HepG2 (cell line): ENCODE results near the gene CEACAM4. TPM values are rescaled to one million over a fixed set of nuclear protein-coding genes. Genes with fewer than 3 reads are reported as not detected.

Experiments
- ATAC-seq: fragments of 200-7000 bp; cut with Tn5 transposase; 3 replicates; pipeline ENCODE4 v1.9.1; 2020; ENCODE audit warnings: mild to moderate bottlenecking, moderate library complexity
- BruUV-seq: library from RNA; stranded (reverse); fragments of 400-500 nt; replicated peaks from 2 replicates; lab custom pipeline; 2021; lab: Mats Ljungman, UMichigan
- CTCF ChIA-PET: fragments of 300-600 bp; formaldehyde crosslinking; extraction: SDS; loops from one replicate; lab custom pipeline; 2021; ENCODE audit warnings: low total read pairs, inconsistent platforms, low intra/inter-chr PET ratio; lab: Yijun Ruan, JAX
- POLR2A ChIA-PET: fragments of 350-600 bp; sonication (Branson Sonifier 250); formaldehyde crosslinking; loops from one replicate; lab custom pipeline; 2020; ENCODE audit warnings: antibody characterized with exemption, inconsistent platforms; lab: Yijun Ruan, JAX
- DNase-seq: peaks from one replicate; pipeline ENCODE4 v3.0.0-alpha.2; 2015; ENCODE audit warnings: low spot score
- FAIRE-seq: peaks from 3 replicates; lab custom pipeline; 2011; peaks lifted over from hg19 to GRCh38; lab: Jason Lieb, UNC
- H2AFZ ChIP-seq: one replicate; pipeline ENCODE4 v1.6.1; 2011; ENCODE audit warnings: low read length, inconsistent platforms
- H3K27ac ChIP-seq: fragments of 300-600 bp; 3 replicates; pipeline ENCODE4 v1.8.0; 2011; ENCODE audit warnings: mixed run types, mild to moderate bottlenecking, mixed read lengths, low read length, inconsistent platforms; ENCODE audit not compliant: insufficient read depth; ENCODE audit errors: extremely low read length
- H3K27me3 ChIP-seq, 2 experiments: fragments of 200-600 bp in 1 of 2; 2 replicates in 1 of 2; 3 replicates in 1 of 2; pipeline versions ENCODE4 v1.6.0 to v1.8.0; 2011; ENCODE audit warnings: low read length in 2 of 2, mild to moderate bottlenecking in 2 of 2, moderate library complexity in 2 of 2, inconsistent platforms in 1 of 2; ENCODE audit not compliant: insufficient read depth in 2 of 2, control insufficient read depth in 1 of 2
- H3K36me3 ChIP-seq, 2 experiments: fragments of 200-600 bp in 1 of 2; replicated peaks in 1 of 2; 2 replicates in 1 of 2; 3 replicates in 1 of 2; pipeline versions ENCODE4 v1.5.1 to v1.8.0; 2011; ENCODE audit warnings: low read length in 2 of 2, inconsistent platforms in 1 of 2; ENCODE audit not compliant: insufficient read depth in 2 of 2, control insufficient read depth in 1 of 2
- H3K4me1 ChIP-seq: 2 replicates; pipeline ENCODE4 v1.5.1; 2012; ENCODE audit warnings: low read length, inconsistent platforms; ENCODE audit not compliant: insufficient read depth
- H3K4me2 ChIP-seq: 2 replicates; pipeline ENCODE4 v1.6.0; 2011; ENCODE audit warnings: low read depth, low read length, inconsistent platforms
- H3K4me3 ChIP-seq, 3 experiments: fragments of 200-600 bp in 1 of 3; sonication (generic), shearing (Covaris generic) in 1 of 3; replicated peaks in 1 of 3; 2 replicates each; pipeline ENCODE4 v1.5.1; 2011 to 2016; ENCODE audit warnings: low read length in 3 of 3, inconsistent platforms in 2 of 3, low read depth in 2 of 3, mild to moderate bottlenecking in 2 of 3, control low read depth in 1 of 3, mixed read lengths in 1 of 3; ENCODE audit not compliant: insufficient read depth in 1 of 3
- H3K79me2 ChIP-seq: one replicate; pipeline ENCODE4 v1.6.1; 2011; ENCODE audit warnings: low read length, inconsistent platforms; ENCODE audit not compliant: insufficient read depth
- H3K9ac ChIP-seq: 2 replicates; pipeline ENCODE4 v1.6.0; 2011; ENCODE audit warnings: mild to moderate bottlenecking, low read depth, low read length, inconsistent platforms; ENCODE audit not compliant: insufficient read depth
- H3K9me3 ChIP-seq: 2 replicates; pipeline ENCODE4 v1.5.1; 2012; ENCODE audit warnings: mild to moderate bottlenecking, low read length
- H4K20me1 ChIP-seq: 2 replicates; pipeline ENCODE4 v1.6.0; 2011; ENCODE audit warnings: inconsistent platforms, mild to moderate bottlenecking, low read length, moderate library complexity; ENCODE audit not compliant: insufficient read depth
- GATAD1 ChIP-seq: IDR thresholded peaks from 2 replicates; pipeline ENCODE4 v1.6.1; 2016; ENCODE audit warnings: missing genetic modification reagents, missing compliant biosample characterization
- HMG20B ChIP-seq: conservative IDR thresholded peaks from 2 replicates; pipeline ENCODE4 v1.6.1; 2016; ENCODE audit warnings: missing genetic modification reagents, missing compliant biosample characterization
- ISL2 ChIP-seq: sonication (generic); formaldehyde crosslinking; IDR thresholded peaks from 2 replicates; pipeline ENCODE4 v1.5.0; 2020; ENCODE audit warnings: missing genetic modification reagents
- KLF11 ChIP-seq: IDR thresholded peaks from 2 replicates; pipeline ENCODE4 v1.6.1; 2016; ENCODE audit warnings: missing compliant biosample characterization
- MED1 ChIP-seq: sonication (generic); formaldehyde crosslinking; IDR thresholded peaks from 2 replicates; pipeline ENCODE4 v1.4.0; 2020; ENCODE audit warnings: missing genetic modification reagents
- NFKBIZ ChIP-seq: IDR thresholded peaks from 2 replicates; pipeline ENCODE4 v1.6.1; 2018; ENCODE audit warnings: missing genetic modification reagents, missing compliant biosample characterization
- SOX13 ChIP-seq, 3 experiments: fragments of 450-650 bp in 1 of 3; sonication (generic) in 1 of 3; formaldehyde crosslinking in 1 of 3; IDR thresholded peaks in 2 of 3; conservative IDR thresholded peaks in 1 of 3; 2 replicates each; pipeline versions ENCODE4 v1.5.0 to v1.6.1; 2016 to 2020; ENCODE audit warnings: antibody characterized with exemption in 1 of 3, mild to moderate bottlenecking in 1 of 3, missing compliant biosample characterization in 1 of 3, missing genetic modification reagents in 1 of 3, moderate library complexity in 1 of 3
- TBX3 ChIP-seq: fragments of 450-650 bp; IDR thresholded peaks from 2 replicates; pipeline ENCODE4 v1.6.1; 2017; ENCODE audit warnings: antibody characterized with exemption, mild to moderate bottlenecking, inconsistent platforms, borderline replicate concordance
- XRCC5 ChIP-seq: fragments of 200-400 bp; formaldehyde crosslinking; optimal IDR thresholded peaks from 2 replicates; pipeline ENCODE3; 2017; ENCODE audit warnings: mild to moderate bottlenecking, low read length
- ZNF12 ChIP-seq: sonication (generic); formaldehyde crosslinking; IDR thresholded peaks from 2 replicates; pipeline ENCODE4 v1.5.0; 2020; ENCODE audit warnings: missing genetic modification reagents
- ZNF335 ChIP-seq: sonication (generic); formaldehyde crosslinking; IDR thresholded peaks from 2 replicates; pipeline ENCODE4 v1.4.0; 2020; ENCODE audit warnings: missing genetic modification reagents
- ZNF547 ChIP-seq: sonication (generic); formaldehyde crosslinking; IDR thresholded peaks from 2 replicates; pipeline ENCODE4 v1.5.1; 2020; ENCODE audit warnings: mild to moderate bottlenecking, missing genetic modification reagents
- WGBS: methylation state at CpG from one replicate; pipeline ENCODE4 v1.1.6; 2017; ENCODE audit warnings: low lambda C conversion rate; 5-methylcytosine and 5-hydroxymethylcytosine counted together
- in situ Hi-C: cut with HindIII; loops from 2 replicates; pipeline ENCODE4 v1.10.0; 2017; ENCODE audit warnings: low pct_unique_long_range_greater_than_20kb; ENCODE audit not compliant: extremely low pct_ligation_motif_present
- intact Hi-C: fragments of 100-400 bp; cut with micrococcal nuclease; formaldehyde crosslinking; loops from one replicate; pipeline ENCODE4 v1.10.0; 2022; ENCODE audit not compliant: unreplicated experiment
- polyA plus RNA-seq, 8 experiments: library from polyadenylated mRNA; depleted of rRNA in 3 of 8; stranded (reverse) in 7 of 8; unstranded in 1 of 8; fragments of >200 nt; fragmentation: Illumina TruSeq in 4 of 8; extraction: Trizol in 4 of 8; gene quantifications; 2 replicates each; pipeline versions ENCODE4 v1.2.1 to v1.2.3, GENCODE V29; 2011 to 2016; ENCODE audit warnings: low read depth in 4 of 8, missing spikeins in 1 of 8, mixed read lengths in 1 of 8; ENCODE audit not compliant: insufficient read depth in 1 of 8
- total RNA-seq, 5 experiments: library from RNA; depleted of rRNA; stranded (reverse); fragments of >200 nt; fragmentation: Illumina TruSeq; extraction: Trizol; gene quantifications; 2 replicates each; pipeline ENCODE4 v1.2.3, GENCODE V29; 2016; ENCODE audit warnings: low read depth in 1 of 5
- TF ChIP-seq, protein P1 (sequence below): IDR thresholded peaks from 2 replicates; pipeline ENCODE4 v1.6.1; 2016; ENCODE audit warnings: mild to moderate bottlenecking, missing biosample characterization, missing genetic modification reagents
- TF ChIP-seq, protein P2 (sequence below): sonication (generic); formaldehyde crosslinking; IDR thresholded peaks from 2 replicates; pipeline ENCODE4 v1.9.0; 2022; ENCODE audit warnings: low read depth, missing genetic modification reagents
- TF ChIP-seq, protein P3 (sequence below): sonication (generic); formaldehyde crosslinking; IDR thresholded peaks from 2 replicates; pipeline ENCODE4 v1.8.0; 2022; ENCODE audit warnings: low read depth, missing genetic modification reagents
- TF ChIP-seq, protein P4 (sequence below): IDR thresholded peaks from 2 replicates; pipeline ENCODE4 v1.6.1; 2016; ENCODE audit warnings: missing compliant biosample characterization, missing genetic modification reagents, borderline replicate concordance
- TF ChIP-seq, protein P5 (sequence below): sonication (generic); formaldehyde crosslinking; IDR thresholded peaks from 2 replicates; pipeline ENCODE4 v1.8.0; 2022; ENCODE audit warnings: mild to moderate bottlenecking, missing genetic modification reagents, moderate library complexity

CEACAM4 gene
- total and polyA plus RNA-seq, 2 of the 13 experiments (the other 11 are each of a cell fraction or from before 2014, with no cell fraction given) = not detected

DNA sequence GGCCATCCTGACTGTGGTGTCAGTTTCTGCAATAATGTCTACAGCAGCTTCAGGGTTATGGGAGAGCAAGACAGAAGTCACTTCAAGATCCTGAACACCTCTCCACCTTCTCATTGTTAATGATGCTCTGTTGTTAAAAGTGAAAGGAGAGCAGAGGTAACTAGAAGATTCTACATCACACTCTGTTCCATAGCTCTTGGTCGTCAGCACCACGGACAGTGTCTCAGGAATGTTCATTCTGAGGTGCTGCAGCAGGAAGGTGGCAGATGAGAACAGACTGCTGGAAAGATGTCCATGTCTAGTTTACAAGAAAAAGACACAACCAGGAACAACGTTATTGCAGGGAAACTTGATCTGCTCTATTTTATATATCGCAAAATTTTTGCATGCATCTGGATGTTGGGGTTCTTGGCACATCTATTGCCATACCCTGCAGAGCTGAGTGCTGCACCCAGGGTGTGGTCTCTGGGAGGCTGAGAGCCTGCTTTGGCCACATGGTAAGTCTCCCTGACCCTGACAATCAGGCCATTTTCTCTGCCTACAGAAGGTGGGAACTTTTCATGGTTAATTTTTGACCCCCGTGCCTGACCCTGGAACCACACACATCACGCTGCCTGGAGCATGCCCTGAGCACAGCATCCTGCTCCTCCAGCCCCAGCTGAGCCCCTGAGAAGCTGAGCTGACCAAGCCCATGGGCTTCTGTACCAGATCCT, 38.2 kb downstream of the CEACAM4 start:
- no peaks in the 10 kb centered on the region; the same call in 1 of the 2 replicates for H4K20me1 ChIP-seq
- H3K9me3 ChIP-seq = no peaks in the 10 kb centered on the region
- peak; percentile 15 for DNase-seq
- H2AFZ ChIP-seq = no peak overlapping the region
- peak; percentile 15 for FAIRE-seq
- no peaks in the 10 kb centered on the region for H3K4me1 ChIP-seq
- H3K36me3 ChIP-seq = no peaks in the 10 kb centered on the region
- H3K27me3 ChIP-seq = 0 out of 5 replicates have a peak, but pooled peaks cover 0 to 1% of the 10 kb centered on the region in 2 experiments
- peak; percentile 46; the same call in 2 of the 3 replicates for ATAC-seq
- intact Hi-C loops (no loop called here), in situ Hi-C loops (no loop called here)
- no peak overlapping the region for H3K27ac ChIP-seq
- POLR2A ChIA-PET = no interaction called here
- BruUV-seq = no TSS peak
- CTCF ChIA-PET = no interaction called here
- H3K79me2 ChIP-seq = no peaks in the 10 kb centered on the region
- no peak overlapping the region for H3K4me2 ChIP-seq
- 9% methylated on average over 6 of the region's 6 CpGs for WGBS
- H3K9ac ChIP-seq = no peak overlapping the region
- no peak overlapping the region for H3K4me3 ChIP-seq
- TF ChIP-seq NFKBIZ (CRISPR knock-in tag) (0 out of 2 replicates have a peak, but pooled peaks have one; percentile 50), HMG20B (CRISPR knock-in tag) (no peak), ZNF547 (CRISPR knock-in tag) (no peak), GATAD1 (CRISPR knock-in tag) (0 out of 2 replicates have a peak, but pooled peaks have one; percentile 21), SOX13 (IDR thresholded peaks at IDR 0.05) (no peak), SOX13 (CRISPR knock-in tag; conservative IDR thresholded peaks at IDR 0.05 in 1 of 2, IDR thresholded peaks at IDR 0.05 in 1 of 2) (0 out of 4 replicates have a peak, but pooled peaks of 1 of the 2 experiments have one; percentile 22), MED1 (no peak), ZNF335 (CRISPR knock-in tag) (peak; percentile 61; the same call in 1 of the 2 replicates), ISL2 (no peak), ZNF12 (CRISPR knock-in tag) (peak; percentile 61; the same call in 1 of the 2 replicates), TBX3 (no peak), KLF11 (peak; percentile 83; the same call in 1 of the 2 replicates), XRCC5 (peak; percentile 15)
- TF ChIP-seq, protein P1, sequence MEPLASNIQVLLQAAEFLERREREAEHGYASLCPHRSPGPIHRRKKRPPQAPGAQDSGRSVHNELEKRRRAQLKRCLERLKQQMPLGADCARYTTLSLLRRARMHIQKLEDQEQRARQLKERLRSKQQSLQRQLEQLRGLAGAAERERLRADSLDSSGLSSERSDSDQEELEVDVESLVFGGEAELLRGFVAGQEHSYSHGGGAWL (CRISPR knock-in tag) = no peak
- TF ChIP-seq, protein P2, sequence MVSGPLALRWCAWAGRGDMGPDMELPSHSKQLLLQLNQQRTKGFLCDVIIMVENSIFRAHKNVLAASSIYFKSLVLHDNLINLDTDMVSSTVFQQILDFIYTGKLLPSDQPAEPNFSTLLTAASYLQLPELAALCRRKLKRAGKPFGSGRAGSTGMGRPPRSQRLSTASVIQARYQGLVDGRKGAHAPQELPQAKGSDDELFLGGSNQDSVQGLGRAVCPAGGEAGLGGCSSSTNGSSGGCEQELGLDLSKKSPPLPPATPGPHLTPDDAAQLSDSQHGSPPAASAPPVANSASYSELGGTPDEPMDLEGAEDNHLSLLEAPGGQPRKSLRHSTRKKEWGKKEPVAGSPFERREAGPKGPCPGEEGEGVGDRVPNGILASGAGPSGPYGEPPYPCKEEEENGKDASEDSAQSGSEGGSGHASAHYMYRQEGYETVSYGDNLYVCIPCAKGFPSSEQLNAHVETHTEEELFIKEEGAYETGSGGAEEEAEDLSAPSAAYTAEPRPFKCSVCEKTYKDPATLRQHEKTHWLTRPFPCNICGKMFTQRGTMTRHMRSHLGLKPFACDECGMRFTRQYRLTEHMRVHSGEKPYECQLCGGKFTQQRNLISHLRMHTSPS (CRISPR knock-in tag) = no peak
- TF ChIP-seq, protein P3, sequence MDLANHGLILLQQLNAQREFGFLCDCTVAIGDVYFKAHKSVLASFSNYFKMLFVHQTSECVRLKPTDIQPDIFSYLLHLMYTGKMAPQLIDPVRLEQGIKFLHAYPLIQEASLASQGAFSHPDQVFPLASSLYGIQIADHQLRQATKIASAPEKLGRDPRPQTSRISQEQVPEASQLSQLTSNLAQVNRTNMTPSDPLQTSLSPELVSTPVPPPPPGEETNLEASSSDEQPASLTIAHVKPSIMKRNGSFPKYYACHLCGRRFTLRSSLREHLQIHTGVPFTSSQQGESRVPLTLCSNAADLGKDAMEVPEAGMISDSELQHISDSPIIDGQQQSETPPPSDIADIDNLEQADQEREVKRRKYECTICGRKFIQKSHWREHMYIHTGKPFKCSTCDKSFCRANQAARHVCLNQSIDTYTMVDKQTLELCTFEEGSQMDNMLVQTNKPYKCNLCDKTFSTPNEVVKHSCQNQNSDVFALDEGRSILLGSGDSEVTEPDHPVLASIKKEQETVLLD (CRISPR knock-in tag) = 0 out of 2 replicates have a peak, but pooled peaks have one; percentile 33
- TF ChIP-seq, protein P4, sequence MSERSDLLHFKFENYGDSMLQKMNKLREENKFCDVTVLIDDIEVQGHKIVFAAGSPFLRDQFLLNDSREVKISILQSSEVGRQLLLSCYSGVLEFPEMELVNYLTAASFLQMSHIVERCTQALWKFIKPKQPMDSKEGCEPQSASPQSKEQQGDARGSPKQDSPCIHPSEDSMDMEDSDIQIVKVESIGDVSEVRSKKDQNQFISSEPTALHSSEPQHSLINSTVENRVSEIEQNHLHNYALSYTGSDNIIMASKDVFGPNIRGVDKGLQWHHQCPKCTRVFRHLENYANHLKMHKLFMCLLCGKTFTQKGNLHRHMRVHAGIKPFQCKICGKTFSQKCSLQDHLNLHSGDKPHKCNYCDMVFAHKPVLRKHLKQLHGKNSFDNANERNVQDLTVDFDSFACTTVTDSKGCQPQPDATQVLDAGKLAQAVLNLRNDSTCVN = peak; percentile 65; the same call in 1 of the 2 replicates
- TF ChIP-seq, protein P5, sequence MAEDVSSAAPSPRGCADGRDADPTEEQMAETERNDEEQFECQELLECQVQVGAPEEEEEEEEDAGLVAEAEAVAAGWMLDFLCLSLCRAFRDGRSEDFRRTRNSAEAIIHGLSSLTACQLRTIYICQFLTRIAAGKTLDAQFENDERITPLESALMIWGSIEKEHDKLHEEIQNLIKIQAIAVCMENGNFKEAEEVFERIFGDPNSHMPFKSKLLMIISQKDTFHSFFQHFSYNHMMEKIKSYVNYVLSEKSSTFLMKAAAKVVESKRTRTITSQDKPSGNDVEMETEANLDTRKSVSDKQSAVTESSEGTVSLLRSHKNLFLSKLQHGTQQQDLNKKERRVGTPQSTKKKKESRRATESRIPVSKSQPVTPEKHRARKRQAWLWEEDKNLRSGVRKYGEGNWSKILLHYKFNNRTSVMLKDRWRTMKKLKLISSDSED (CRISPR knock-in tag) = no peak
